ENCODE results near the gene SLC39A1.

Gene SLC39A1

GRCh38 chr1:153940756-153941155 lies 22.6 kb downstream of the SLC39A1 start:
- peaks cover 76% of the 10 kb centered on the region for H3K36me3 ChIP-seq

GRCh38 chr1:153939476-153939875 lies 23.9 kb downstream of the SLC39A1 start:
- peaks cover 89% of the 10 kb centered on the region for H3K36me3 ChIP-seq
- H3K4me3 ChIP-seq (ENCODE audit: low read depth in 1 of 2, low read length in 1 of 2), result no peak overlapping the region
- TF ChIP-seq, protein P1, sequence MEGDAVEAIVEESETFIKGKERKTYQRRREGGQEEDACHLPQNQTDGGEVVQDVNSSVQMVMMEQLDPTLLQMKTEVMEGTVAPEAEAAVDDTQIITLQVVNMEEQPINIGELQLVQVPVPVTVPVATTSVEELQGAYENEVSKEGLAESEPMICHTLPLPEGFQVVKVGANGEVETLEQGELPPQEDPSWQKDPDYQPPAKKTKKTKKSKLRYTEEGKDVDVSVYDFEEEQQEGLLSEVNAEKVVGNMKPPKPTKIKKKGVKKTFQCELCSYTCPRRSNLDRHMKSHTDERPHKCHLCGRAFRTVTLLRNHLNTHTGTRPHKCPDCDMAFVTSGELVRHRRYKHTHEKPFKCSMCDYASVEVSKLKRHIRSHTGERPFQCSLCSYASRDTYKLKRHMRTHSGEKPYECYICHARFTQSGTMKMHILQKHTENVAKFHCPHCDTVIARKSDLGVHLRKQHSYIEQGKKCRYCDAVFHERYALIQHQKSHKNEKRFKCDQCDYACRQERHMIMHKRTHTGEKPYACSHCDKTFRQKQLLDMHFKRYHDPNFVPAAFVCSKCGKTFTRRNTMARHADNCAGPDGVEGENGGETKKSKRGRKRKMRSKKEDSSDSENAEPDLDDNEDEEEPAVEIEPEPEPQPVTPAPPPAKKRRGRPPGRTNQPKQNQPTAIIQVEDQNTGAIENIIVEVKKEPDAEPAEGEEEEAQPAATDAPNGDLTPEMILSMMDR (IDR thresholded peaks at IDR 0.05), result no peak
- peaks cover 18 to 23% of the 10 kb centered on the region in 2 experiments for H3K4me1 ChIP-seq (ENCODE audit: control insufficient read depth in 1 of 2, insufficient read depth in 1 of 2, low read depth in 1 of 2, low read length in 1 of 2)
- H3K9me3 ChIP-seq, result no peaks in the 10 kb centered on the region
- H3K27me3 ChIP-seq, result no peaks in the 10 kb centered on the region
- peak overlapping the region; percentile 43 for H3K27ac ChIP-seq

More at GRCh38 chr1:153940756-153941155, 22.6 kb downstream of the SLC39A1 start:
- H3K9me3 ChIP-seq, result no peaks in the 10 kb centered on the region
- H3K4me3 ChIP-seq (ENCODE audit: low read depth in 1 of 2, low read length in 1 of 2), result no peak overlapping the region
- peak overlapping the region; percentile 43 for H3K27ac ChIP-seq
- TF ChIP-seq, protein P1 (IDR thresholded peaks at IDR 0.05), result no peak
- H3K27me3 ChIP-seq, result no peaks in the 10 kb centered on the region
- H3K4me1 ChIP-seq (ENCODE audit: control insufficient read depth in 1 of 2, insufficient read depth in 1 of 2, low read depth in 1 of 2, low read length in 1 of 2), result peaks cover 28 to 29% of the 10 kb centered on the region in 2 experiments

DNA sequence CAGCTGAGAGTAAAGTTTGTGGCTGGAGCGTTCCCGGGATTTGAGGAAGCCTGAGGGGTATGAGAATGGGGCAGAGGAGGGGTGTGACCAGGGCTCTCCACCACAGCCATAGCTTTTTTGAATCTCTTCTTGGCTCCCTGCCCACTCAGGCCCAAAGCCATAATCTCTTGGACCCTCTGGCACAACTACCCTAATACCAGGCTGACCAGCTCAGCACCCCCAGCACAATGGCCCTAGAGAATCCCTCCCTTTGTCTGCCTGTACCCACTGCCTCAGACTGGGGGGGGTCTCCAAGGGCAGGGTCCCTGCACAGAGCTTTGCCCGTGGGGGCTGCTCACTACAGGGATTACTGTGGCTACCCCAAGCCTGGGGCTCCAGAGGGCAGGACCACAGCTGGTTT lies 24.3 kb downstream of the SLC39A1 start:
- no peaks in the 10 kb centered on the region for H3K27me3 ChIP-seq
- peaks cover 93% of the 10 kb centered on the region for H3K36me3 ChIP-seq
- H3K9me3 ChIP-seq, result no peaks in the 10 kb centered on the region
- H3K4me1 ChIP-seq (ENCODE audit: control insufficient read depth in 1 of 2, insufficient read depth in 1 of 2, low read depth in 1 of 2, low read length in 1 of 2), result peaks cover 14 to 19% of the 10 kb centered on the region in 2 experiments
- TF ChIP-seq, protein P1 (IDR thresholded peaks at IDR 0.05), result no peak
- peak overlapping the region; percentile 43 for H3K27ac ChIP-seq
- H3K4me3 ChIP-seq (ENCODE audit: low read depth in 1 of 2, low read length in 1 of 2), result no peak overlapping the region

DNA sequence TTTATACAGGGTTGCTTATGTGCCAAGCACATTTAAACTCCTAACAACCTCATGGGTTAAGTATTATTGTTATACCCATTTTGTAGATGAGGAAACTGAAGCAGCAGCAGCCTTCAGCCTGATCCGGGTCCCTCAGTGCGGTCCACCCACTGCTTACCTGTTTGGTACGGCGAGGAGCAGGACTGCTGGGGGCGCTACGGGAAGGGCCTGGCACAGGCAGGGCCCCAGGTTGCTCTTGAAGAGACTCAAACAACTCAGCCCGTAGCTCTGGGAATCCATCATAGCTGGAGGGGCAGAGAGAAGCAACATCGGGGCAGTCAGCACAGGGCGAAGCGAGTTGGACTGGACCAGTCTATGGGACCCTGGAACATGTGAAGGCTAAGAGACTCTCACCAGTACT lies 26.0 kb downstream of the SLC39A1 start:
- Histone ChIP-seq H3K4me1 (ENCODE audit: control insufficient read depth in 1 of 2, insufficient read depth in 1 of 2, low read depth in 1 of 2, low read length in 1 of 2) (peaks cover 0 to 4% of the 10 kb centered on the region in 2 experiments), H3K27me3 (no peaks in the 10 kb centered on the region), H3K4me3 (ENCODE audit: low read depth in 1 of 2, low read length in 1 of 2) (no peak overlapping the region), H3K9me3 (no peaks in the 10 kb centered on the region), H3K27ac (no peak overlapping the region), H3K36me3 (peaks cover 100% of the 10 kb centered on the region)
- TF ChIP-seq, protein P1 (IDR thresholded peaks at IDR 0.05), result no peak

DNA sequence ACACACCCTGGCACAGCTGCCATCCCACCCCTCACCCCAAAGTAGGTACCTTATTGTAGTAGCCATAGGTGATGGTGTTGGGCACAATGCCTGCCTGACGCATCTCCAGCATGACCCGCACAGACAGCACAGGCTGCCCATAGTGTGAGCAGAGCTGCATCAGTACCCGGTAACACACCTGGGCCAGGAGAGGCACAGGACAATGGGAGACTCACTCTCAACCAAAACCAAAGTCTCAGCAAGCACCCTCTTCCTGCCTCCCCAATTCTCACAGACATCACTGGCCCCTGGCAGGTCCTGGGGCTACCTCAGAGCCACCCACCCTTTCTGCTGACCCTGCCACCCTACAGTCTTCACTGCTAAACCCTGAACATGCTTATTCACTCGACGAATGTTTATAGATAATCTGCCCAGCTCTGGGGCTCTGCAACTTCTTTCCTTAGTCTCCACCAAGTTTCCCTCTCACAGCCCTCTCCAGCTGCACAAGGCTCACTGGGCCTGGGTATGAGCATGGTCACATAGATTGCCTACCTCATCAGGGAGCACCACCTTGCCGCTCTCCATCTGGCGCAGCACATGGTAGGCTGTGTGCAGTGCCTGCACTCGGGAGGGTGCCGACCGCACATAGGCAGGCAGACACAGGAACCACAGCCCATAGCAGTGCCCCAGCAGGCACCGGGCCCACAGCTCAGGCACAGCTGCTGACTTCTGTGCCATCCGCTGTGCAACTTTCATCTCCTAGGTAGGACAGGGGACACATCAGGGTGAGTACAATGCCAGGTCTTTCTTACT lies 27.1 kb downstream of the SLC39A1 start:
- Histone ChIP-seq H3K27ac (no peak overlapping the region), H3K27me3 (no peaks in the 10 kb centered on the region), H3K9me3 (no peaks in the 10 kb centered on the region), H3K4me3 (ENCODE audit: low read depth in 1 of 2, low read length in 1 of 2) (no peak overlapping the region), H3K4me1 (ENCODE audit: control insufficient read depth in 1 of 2, insufficient read depth in 1 of 2, low read depth in 1 of 2, low read length in 1 of 2) (no peaks in the 10 kb centered on the region), H3K36me3 (peaks cover 99% of the 10 kb centered on the region)
- TF ChIP-seq, protein P1 (IDR thresholded peaks at IDR 0.05), result no peak

All from neutrophil (primary cell).